Bronchial epithelial cell (primary cell): ENCODE measurements around the gene CCDC73. TPM values are rescaled to one million over a fixed set of nuclear protein-coding genes. Genes with fewer than 3 reads are reported as not detected.
"Not testable (repeated sequence)": the region's sequence is repeated elsewhere in the genome, so short reads cannot be mapped to it uniquely, and the experiment has no call there.

ENCODE experiments used
- DNase-seq: peaks from one replicate; pipeline ENCODE4 v3.0.0-alpha.2; 2010; ENCODE audit warnings: low read depth
- FAIRE-seq: peaks from 2 replicates; lab custom pipeline; 2011; peaks lifted over from hg19 to GRCh38; lab: Jason Lieb, UNC
- H3K27me3 ChIP-seq: 2 replicates; pipeline ENCODE4 v1.5.1; 2011; ENCODE audit warnings: low read length; ENCODE audit not compliant: control insufficient read depth, insufficient read depth
- H3K36me3 ChIP-seq: 2 replicates; pipeline ENCODE4 v1.5.1; 2011; ENCODE audit warnings: low read length; ENCODE audit not compliant: control insufficient read depth, insufficient read depth
- H3K4me3 ChIP-seq: 2 replicates; pipeline ENCODE4 v1.5.1; 2011; ENCODE audit warnings: mild to moderate bottlenecking, low read depth, low read length, control low read depth
- total RNA-seq: library from RNA; depleted of rRNA; stranded (reverse); fragments of >200 nt; gene quantifications from 2 replicates; pipeline ENCODE4 v1.2.1, GENCODE V29; 2014
- TF ChIP-seq, protein P1 (sequence below): IDR thresholded peaks from 2 replicates; pipeline ENCODE4 v1.5.1; 2011; ENCODE audit warnings: mild to moderate bottlenecking, moderate library complexity, low read length, control low read depth, inconsistent platforms; ENCODE audit not compliant: insufficient read depth, severe bottlenecking

The CCDC73 gene
- total RNA-seq, 1 donor from 2014 or later = not detected

DNA sequence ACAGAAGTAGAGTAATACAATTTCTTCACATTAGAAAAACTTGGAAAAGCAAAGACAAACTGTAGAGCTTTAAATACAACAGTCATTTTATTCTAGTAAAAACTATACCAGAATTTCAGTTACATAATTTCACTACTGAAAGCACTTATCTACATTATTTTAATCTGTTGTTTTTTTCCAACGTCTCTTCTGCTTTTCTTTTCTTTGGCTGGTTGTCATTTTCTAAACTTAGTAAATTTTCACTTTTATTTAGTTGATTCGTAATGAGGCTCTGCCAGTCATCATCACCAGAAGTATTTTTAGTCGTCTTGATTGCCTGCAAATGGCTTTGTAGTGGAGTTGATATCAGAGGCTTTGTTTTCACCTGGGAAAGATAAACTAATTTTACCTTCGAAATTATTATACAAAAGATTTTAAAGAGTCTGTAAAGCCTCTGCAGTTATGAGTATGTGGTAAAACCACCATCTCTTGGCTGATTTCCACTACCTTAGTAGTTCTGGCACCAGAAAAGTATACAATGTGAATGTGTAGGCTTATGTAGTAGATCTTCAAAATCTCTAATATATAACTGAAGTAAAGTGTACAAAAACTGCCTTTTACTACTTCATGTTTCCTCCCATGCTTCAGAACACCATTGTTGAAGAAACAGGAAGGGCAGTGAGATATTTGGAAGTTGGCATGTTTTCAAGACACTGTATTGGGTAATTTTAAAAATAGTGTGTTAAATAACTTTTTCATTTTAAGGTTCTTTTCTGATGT, 191.6 kb downstream of the CCDC73 start:
- no peaks in the 10 kb centered on the region for H3K27me3 ChIP-seq
- TF ChIP-seq, protein P1, sequence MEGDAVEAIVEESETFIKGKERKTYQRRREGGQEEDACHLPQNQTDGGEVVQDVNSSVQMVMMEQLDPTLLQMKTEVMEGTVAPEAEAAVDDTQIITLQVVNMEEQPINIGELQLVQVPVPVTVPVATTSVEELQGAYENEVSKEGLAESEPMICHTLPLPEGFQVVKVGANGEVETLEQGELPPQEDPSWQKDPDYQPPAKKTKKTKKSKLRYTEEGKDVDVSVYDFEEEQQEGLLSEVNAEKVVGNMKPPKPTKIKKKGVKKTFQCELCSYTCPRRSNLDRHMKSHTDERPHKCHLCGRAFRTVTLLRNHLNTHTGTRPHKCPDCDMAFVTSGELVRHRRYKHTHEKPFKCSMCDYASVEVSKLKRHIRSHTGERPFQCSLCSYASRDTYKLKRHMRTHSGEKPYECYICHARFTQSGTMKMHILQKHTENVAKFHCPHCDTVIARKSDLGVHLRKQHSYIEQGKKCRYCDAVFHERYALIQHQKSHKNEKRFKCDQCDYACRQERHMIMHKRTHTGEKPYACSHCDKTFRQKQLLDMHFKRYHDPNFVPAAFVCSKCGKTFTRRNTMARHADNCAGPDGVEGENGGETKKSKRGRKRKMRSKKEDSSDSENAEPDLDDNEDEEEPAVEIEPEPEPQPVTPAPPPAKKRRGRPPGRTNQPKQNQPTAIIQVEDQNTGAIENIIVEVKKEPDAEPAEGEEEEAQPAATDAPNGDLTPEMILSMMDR = no peak
- no peak overlapping the region for H3K4me3 ChIP-seq
- H3K36me3 ChIP-seq = peaks cover 9% of the 10 kb centered on the region
- no peak for FAIRE-seq
- no peak for DNase-seq

DNA sequence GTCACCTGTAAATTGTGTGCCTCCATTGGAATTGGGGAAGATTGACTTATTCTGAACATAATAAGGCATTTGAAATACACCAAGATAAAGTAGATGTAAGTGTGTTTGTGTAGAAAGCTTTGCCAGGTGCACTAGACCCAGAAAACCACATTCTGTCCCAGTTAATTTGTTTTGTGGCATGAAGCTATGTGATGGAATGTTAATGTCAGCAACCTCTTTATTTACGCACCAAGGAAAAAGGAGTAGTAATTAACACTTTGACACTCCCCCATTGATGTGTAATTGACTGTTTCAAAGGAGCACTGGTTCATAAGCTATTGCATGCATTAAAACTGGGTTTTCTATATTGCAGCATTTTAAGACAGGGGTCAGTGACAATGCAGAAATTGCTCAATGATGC, 196.5 kb downstream of the CCDC73 start:
- H3K27me3 ChIP-seq = no peaks in the 10 kb centered on the region
- H3K4me3 ChIP-seq = no peak overlapping the region
- peaks cover 9% of the 10 kb centered on the region for H3K36me3 ChIP-seq
- FAIRE-seq (no peak), DNase-seq (no peak)
- TF ChIP-seq, protein P1 = no peak

DNA sequence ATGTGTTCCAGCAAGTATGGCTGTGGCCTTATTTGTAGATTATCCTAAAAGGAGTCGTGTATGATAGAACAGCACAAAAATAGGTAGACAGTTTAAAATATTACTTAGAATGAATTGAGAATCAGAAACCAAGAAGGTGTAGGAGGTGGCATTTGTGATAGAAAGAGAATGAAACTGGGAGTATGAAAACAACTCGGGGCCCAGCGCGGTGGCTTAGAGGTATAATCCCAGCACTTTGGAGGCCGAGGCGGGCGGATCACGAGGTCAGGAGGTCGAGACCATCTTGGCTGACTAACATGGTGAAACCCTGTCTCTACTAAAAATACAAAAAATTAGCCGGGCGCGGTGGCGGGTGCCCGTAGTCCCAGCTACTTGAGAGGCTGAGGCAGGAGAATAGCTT, 198.3 kb downstream of the CCDC73 start:
- peaks cover 14% of the 10 kb centered on the region for H3K36me3 ChIP-seq
- not testable (repeated sequence) for DNase-seq, H3K4me3 ChIP-seq, H3K27me3 ChIP-seq, FAIRE-seq

DNA sequence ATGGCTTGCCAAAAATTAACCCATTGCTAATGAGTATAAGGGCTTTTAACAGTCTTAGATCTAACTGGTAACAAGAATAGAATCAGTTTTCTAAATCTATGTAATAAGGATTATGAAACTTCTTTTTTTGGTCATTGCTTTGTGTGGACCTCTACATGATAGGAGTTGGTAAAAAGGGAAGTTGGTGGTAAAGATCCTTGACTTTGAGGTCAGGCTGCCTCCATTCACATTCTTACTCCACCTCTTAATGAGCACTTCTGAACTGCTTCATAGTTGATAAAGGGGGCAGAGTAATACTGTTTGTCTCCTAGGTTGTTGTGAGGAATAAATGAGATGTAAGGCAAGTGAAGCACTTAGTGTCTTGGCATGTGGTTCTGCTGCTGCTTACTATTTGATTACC, 200.2 kb downstream of the CCDC73 start:
- Histone ChIP-seq H3K27me3 (no peaks in the 10 kb centered on the region), H3K4me3 (no peak overlapping the region), H3K36me3 (peaks cover 15% of the 10 kb centered on the region)
- DNase-seq = no peak
- TF ChIP-seq, protein P1 = no peak
- FAIRE-seq = no peak

DNA sequence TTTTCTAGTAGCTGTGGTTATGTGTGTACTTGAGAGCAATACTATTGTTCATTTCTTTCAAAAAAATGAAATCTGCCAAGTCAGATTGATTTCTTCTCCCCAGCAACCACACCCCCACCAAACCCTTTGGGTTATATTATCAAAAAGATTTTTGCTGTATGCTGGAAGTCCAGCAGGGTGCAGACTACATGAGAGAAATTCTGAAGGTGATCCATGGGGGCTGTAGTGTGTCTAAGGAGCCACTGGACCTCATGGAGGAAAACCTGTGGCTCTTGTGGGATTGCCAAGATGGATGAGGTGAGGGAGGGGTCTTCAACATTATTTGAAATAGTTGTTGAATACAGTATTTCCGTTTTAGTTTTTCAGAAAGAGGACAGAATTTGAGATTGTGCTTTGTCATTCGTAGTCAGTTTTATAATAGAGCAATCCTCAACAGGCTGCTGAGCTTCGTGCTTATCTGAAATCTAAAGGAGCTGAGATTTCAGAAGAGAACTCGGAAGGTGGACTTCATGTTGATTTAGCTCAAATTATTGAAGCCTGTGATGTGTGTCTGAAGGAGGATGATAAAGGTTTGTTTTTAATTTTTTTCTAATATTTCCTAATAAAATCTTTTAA, 207.8 kb downstream of the CCDC73 start:
- DNase-seq (peak; percentile 27), FAIRE-seq (no peak)
- Histone ChIP-seq H3K4me3 (no peak overlapping the region), H3K36me3 (peaks cover 6% of the 10 kb centered on the region), H3K27me3 (no peaks in the 10 kb centered on the region)
- TF ChIP-seq, protein P1 = no peak

- peak; percentile 7 for DNase-seq
- Histone ChIP-seq H3K27me3 (no peaks in the 10 kb centered on the region), H3K36me3 (peaks cover 2% of the 10 kb centered on the region), H3K4me3 (peak overlapping the region; percentile 90)
- TF ChIP-seq, protein P1 = no peak
- FAIRE-seq = no peak
These were observed 209.5 kb downstream of the CCDC73 start for GRCh38 chr11:32584921-32585320.
